NCI-H446 (cell line): Measurements from ENCODE around the gene CPSF2.

Experiments used
- DNase-seq, 2 experiments: peaks; one replicate each; lab custom pipeline; 2025; lab: John Stamatoyannopoulos, UW

Gene CPSF2

GRCh38 chr14:92121670-92122350, at the start of gene CPSF2, which contains the start of gene NDUFB1:
Gene CPSF2 (plus strand): TSS chr14:92121969. CDS start chr14:92130985, 9,016 bp downstream.
Gene NDUFB1 (minus strand): TSS chr14:92121706. CDS start chr14:92117637, 4,069 bp downstream.
- DNase-seq, result peak; percentile 83 to 90

- no peak for DNase-seq
Measured at GRCh38 chr14:92074555-92074954, 47.2 kb upstream of the CPSF2 start.

GRCh38 chr14:92088494-92088893, 33.3 kb upstream of the CPSF2 start:
- DNase-seq, result no peak

- no peak for DNase-seq
Measured at GRCh38 chr14:92093320-92093719, 28.4 kb upstream of the CPSF2 start.

GRCh38 chr14:92099802-92100201, 22.0 kb upstream of the CPSF2 start:
- DNase-seq, result no peak

- DNase-seq, result no peak
Measured at GRCh38 chr14:92103363-92103989, 18.3 kb upstream of the CPSF2 start.

GRCh38 chr14:92105073-92105892, 16.5 kb upstream of the CPSF2 start:
- DNase-seq, result no peak

GRCh38 chr14:92105893-92106142, 16.0 kb upstream of the CPSF2 start:
- no peak for DNase-seq

GRCh38 chr14:92106143-92106926, 15.4 kb upstream of the CPSF2 start, which contains the start of gene ATXN3:
Gene ATXN3 (minus strand): TSS chr14:92106582. CDS start chr14:92106552, 30 bp downstream.
- peak; percentile 95 to 99 for DNase-seq

GRCh38 chr14:92108345-92109254, 13.2 kb upstream of the CPSF2 start:
- DNase-seq, result no peak

GRCh38 chr14:92109490-92109889, 12.3 kb upstream of the CPSF2 start:
- no peak for DNase-seq

- DNase-seq, result no peak
Measured at GRCh38 chr14:92121207-92121669, 531 bp upstream of the CPSF2 start.

GRCh38 chr14:92122351-92122677, 545 bp downstream of the CPSF2 start:
- DNase-seq, result peak; percentile 14 to 27

- DNase-seq, result no peak
Measured at GRCh38 chr14:92122761-92123160, 992 bp downstream of the CPSF2 start.

GRCh38 chr14:92134456-92134855, 12.7 kb downstream of the CPSF2 start:
- DNase-seq, result no peak

GRCh38 chr14:92135269-92135668, 13.5 kb downstream of the CPSF2 start:
- no peak for DNase-seq

- no peak for DNase-seq
Measured at GRCh38 chr14:92143309-92143708, 21.5 kb downstream of the CPSF2 start.

GRCh38 chr14:92143962-92144361, 22.2 kb downstream of the CPSF2 start:
- DNase-seq, result no peak

- DNase-seq, result no peak
Measured at GRCh38 chr14:92144708-92145107, 22.9 kb downstream of the CPSF2 start.

GRCh38 chr14:92153581-92153980, 31.8 kb downstream of the CPSF2 start:
- no peak for DNase-seq
